Smooth muscle cell of trachea (primary cell): Measurements from ENCODE around the gene IFNGR1. TPM values are rescaled to one million over a fixed set of nuclear protein-coding genes. Genes with fewer than 3 reads are reported as not detected.

Experiments
- total RNA-seq: library from RNA; depleted of rRNA; stranded (reverse); fragments of >200 nt; gene quantifications from 2 replicates; pipeline ENCODE4 v1.2.1, GENCODE V29; 2014

IFNGR1 gene
- 65.3 and 68.2 TPM in 2 replicates for total RNA-seq

GRCh38 chr6:137218917-137219663 lies at the start of gene IFNGR1:
TSS of gene IFNGR1 (minus strand) at chr6:137219385. CDS start at chr6:137219327, 58 bp downstream.

GRCh38 chr6:137173501-137173900 lies 45.7 kb downstream of the IFNGR1 start, which contains the start of gene IL22RA2:
TSS of gene IL22RA2 (minus strand) at chr6:137173644. CDS start at chr6:137161749, 11,895 bp downstream.

Other genes starting within 250 kb of the IFNGR1 start
- 0.33 and 0.58 TPM in 2 replicates for gene IL20RA, start 174.4 kb downstream of the IFNGR1 start, total RNA-seq
- not detected in 2 replicates for gene IL22RA2, start 45.7 kb downstream of the IFNGR1 start, total RNA-seq